HepG2 (cell line): ENCODE results near the gene BTG1. TPM values are rescaled to one million over a fixed set of nuclear protein-coding genes. Genes with fewer than 3 reads are reported as not detected.
A peak's percentile ranks its signal among the peaks of the same experiment; 100 is the strongest.

Source experiments
- ATAC-seq: fragments of 200-7000 bp; cut with Tn5 transposase; 3 replicates; pipeline ENCODE4 v1.9.1; 2020; ENCODE audit warnings: mild to moderate bottlenecking, moderate library complexity
- BruUV-seq: library from RNA; stranded (reverse); fragments of 400-500 nt; replicated peaks from 2 replicates; lab custom pipeline; 2021; lab: Mats Ljungman, UMichigan
- CTCF ChIA-PET: fragments of 300-600 bp; formaldehyde crosslinking; extraction: SDS; loops from one replicate; lab custom pipeline; 2021; ENCODE audit warnings: low total read pairs, inconsistent platforms, low intra/inter-chr PET ratio; lab: Yijun Ruan, JAX
- POLR2A ChIA-PET: fragments of 350-600 bp; sonication (Branson Sonifier 250); formaldehyde crosslinking; loops from one replicate; lab custom pipeline; 2020; ENCODE audit warnings: antibody characterized with exemption, inconsistent platforms; lab: Yijun Ruan, JAX
- DNase-seq: peaks from one replicate; pipeline ENCODE4 v3.0.0-alpha.2; 2015; ENCODE audit warnings: low spot score
- FAIRE-seq: peaks from 3 replicates; lab custom pipeline; 2011; peaks lifted over from hg19 to GRCh38; lab: Jason Lieb, UNC
- H2AFZ ChIP-seq: one replicate; pipeline ENCODE4 v1.6.1; 2011; ENCODE audit warnings: low read length, inconsistent platforms
- H3K27ac ChIP-seq: fragments of 300-600 bp; 3 replicates; pipeline ENCODE4 v1.8.0; 2011; ENCODE audit warnings: mixed run types, mild to moderate bottlenecking, mixed read lengths, low read length, inconsistent platforms; ENCODE audit not compliant: insufficient read depth; ENCODE audit errors: extremely low read length
- H3K27me3 ChIP-seq, 2 experiments: fragments of 200-600 bp in 1 of 2; 2 replicates in 1 of 2; 3 replicates in 1 of 2; pipeline versions ENCODE4 v1.6.0 to v1.8.0; 2011; ENCODE audit warnings: low read length in 2 of 2, mild to moderate bottlenecking in 2 of 2, moderate library complexity in 2 of 2, inconsistent platforms in 1 of 2; ENCODE audit not compliant: insufficient read depth in 2 of 2, control insufficient read depth in 1 of 2
- H3K36me3 ChIP-seq, 2 experiments: fragments of 200-600 bp in 1 of 2; replicated peaks in 1 of 2; 2 replicates in 1 of 2; 3 replicates in 1 of 2; pipeline versions ENCODE4 v1.5.1 to v1.8.0; 2011; ENCODE audit warnings: low read length in 2 of 2, inconsistent platforms in 1 of 2; ENCODE audit not compliant: insufficient read depth in 2 of 2, control insufficient read depth in 1 of 2
- H3K4me1 ChIP-seq: 2 replicates; pipeline ENCODE4 v1.5.1; 2012; ENCODE audit warnings: low read length, inconsistent platforms; ENCODE audit not compliant: insufficient read depth
- H3K4me2 ChIP-seq: 2 replicates; pipeline ENCODE4 v1.6.0; 2011; ENCODE audit warnings: low read depth, low read length, inconsistent platforms
- H3K4me3 ChIP-seq, 3 experiments: fragments of 200-600 bp in 1 of 3; sonication (generic), shearing (Covaris generic) in 1 of 3; replicated peaks in 1 of 3; 2 replicates each; pipeline ENCODE4 v1.5.1; 2011 to 2016; ENCODE audit warnings: low read length in 3 of 3, inconsistent platforms in 2 of 3, low read depth in 2 of 3, mild to moderate bottlenecking in 2 of 3, control low read depth in 1 of 3, mixed read lengths in 1 of 3; ENCODE audit not compliant: insufficient read depth in 1 of 3
- H3K79me2 ChIP-seq: one replicate; pipeline ENCODE4 v1.6.1; 2011; ENCODE audit warnings: low read length, inconsistent platforms; ENCODE audit not compliant: insufficient read depth
- H3K9ac ChIP-seq: 2 replicates; pipeline ENCODE4 v1.6.0; 2011; ENCODE audit warnings: mild to moderate bottlenecking, low read depth, low read length, inconsistent platforms; ENCODE audit not compliant: insufficient read depth
- H3K9me3 ChIP-seq: 2 replicates; pipeline ENCODE4 v1.5.1; 2012; ENCODE audit warnings: mild to moderate bottlenecking, low read length
- H4K20me1 ChIP-seq: 2 replicates; pipeline ENCODE4 v1.6.0; 2011; ENCODE audit warnings: inconsistent platforms, mild to moderate bottlenecking, low read length, moderate library complexity; ENCODE audit not compliant: insufficient read depth
- NFATC3 ChIP-seq: sonication (generic); formaldehyde crosslinking; IDR thresholded peaks from 2 replicates; pipeline ENCODE4 v1.5.1; 2020; ENCODE audit warnings: mild to moderate bottlenecking, missing genetic modification reagents
- POLR2AphosphoS2 ChIP-seq: IDR thresholded peaks from 2 replicates; pipeline ENCODE4 v1.6.1; 2011; ENCODE audit warnings: low read depth, low read length, improper control_type of control experiment
- RFX5 ChIP-seq: IDR thresholded peaks from 2 replicates; pipeline ENCODE4 v1.6.1; 2011; ENCODE audit warnings: low read depth, low read length, improper control_type of control experiment
- SIN3A ChIP-seq: IDR thresholded peaks from 2 replicates; pipeline ENCODE4 v1.6.1; 2011; ENCODE audit warnings: low read depth, mild to moderate bottlenecking, control low read depth, low read length, borderline replicate concordance
- SMARCE1 ChIP-seq: fragments of 450-650 bp; IDR thresholded peaks from 2 replicates; pipeline ENCODE4 v1.6.1; 2017; ENCODE audit warnings: borderline replicate concordance
- ZBTB34 ChIP-seq: sonication (generic); formaldehyde crosslinking; IDR thresholded peaks from 2 replicates; pipeline ENCODE4 v1.8.0; 2022; ENCODE audit warnings: mild to moderate bottlenecking, missing genetic modification reagents
- ZC3H13 ChIP-seq: sonication (generic); formaldehyde crosslinking; IDR thresholded peaks from 2 replicates; pipeline ENCODE4 v1.8.1; 2023; ENCODE audit warnings: mild to moderate bottlenecking, missing genetic modification reagents, moderate library complexity
- ZNF878 ChIP-seq: sonication (generic); formaldehyde crosslinking; IDR thresholded peaks from 2 replicates; pipeline ENCODE4 v1.8.1; 2023; ENCODE audit warnings: mild to moderate bottlenecking, missing genetic modification reagents, moderate library complexity
- WGBS: methylation state at CpG from one replicate; pipeline ENCODE4 v1.1.6; 2017; ENCODE audit warnings: low lambda C conversion rate; 5-methylcytosine and 5-hydroxymethylcytosine counted together
- in situ Hi-C: cut with HindIII; loops from 2 replicates; pipeline ENCODE4 v1.10.0; 2017; ENCODE audit warnings: low pct_unique_long_range_greater_than_20kb; ENCODE audit not compliant: extremely low pct_ligation_motif_present
- intact Hi-C: fragments of 100-400 bp; cut with micrococcal nuclease; formaldehyde crosslinking; loops from one replicate; pipeline ENCODE4 v1.10.0; 2022; ENCODE audit not compliant: unreplicated experiment
- polyA plus RNA-seq, 8 experiments: library from polyadenylated mRNA; depleted of rRNA in 3 of 8; stranded (reverse) in 7 of 8; unstranded in 1 of 8; fragments of >200 nt; fragmentation: Illumina TruSeq in 4 of 8; extraction: Trizol in 4 of 8; gene quantifications; 2 replicates each; pipeline versions ENCODE4 v1.2.1 to v1.2.3, GENCODE V29; 2011 to 2016; ENCODE audit warnings: low read depth in 4 of 8, missing spikeins in 1 of 8, mixed read lengths in 1 of 8; ENCODE audit not compliant: insufficient read depth in 1 of 8
- total RNA-seq, 5 experiments: library from RNA; depleted of rRNA; stranded (reverse); fragments of >200 nt; fragmentation: Illumina TruSeq; extraction: Trizol; gene quantifications; 2 replicates each; pipeline ENCODE4 v1.2.3, GENCODE V29; 2016; ENCODE audit warnings: low read depth in 1 of 5
- TF ChIP-seq, protein P1 (sequence below): sonication (generic); formaldehyde crosslinking; IDR thresholded peaks from 2 replicates; pipeline ENCODE4 v1.4.0; 2020; ENCODE audit warnings: mild to moderate bottlenecking, missing genetic modification reagents

BTG1 gene
- total and polyA plus RNA-seq, 2 of the 13 experiments (the other 11 are each of a cell fraction or from before 2014, with no cell fraction given): 7.5 to 16.7 TPM

- TF ChIP-seq ZBTB34 (no peak), ZC3H13 (CRISPR knock-in tag) (no peak), ZNF878 (CRISPR knock-in tag) (no peak), NFATC3 (CRISPR knock-in tag) (no peak), POLR2AphosphoS2 (no peak)
- TF ChIP-seq, protein P1, sequence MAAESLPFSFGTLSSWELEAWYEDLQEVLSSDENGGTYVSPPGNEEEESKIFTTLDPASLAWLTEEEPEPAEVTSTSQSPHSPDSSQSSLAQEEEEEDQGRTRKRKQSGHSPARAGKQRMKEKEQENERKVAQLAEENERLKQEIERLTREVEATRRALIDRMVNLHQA (CRISPR knock-in tag): no peak
Measured at GRCh38 chr12:92138626-92139025, 7.0 kb downstream of the BTG1 start (continued).

GRCh38 chr12:92138144-92138543 lies 7.5 kb downstream of the BTG1 start:
- ATAC-seq (no peak), FAIRE-seq (no peak), DNase-seq (no peak)
- CTCF ChIA-PET: no interaction called here
- Histone ChIP-seq H3K4me3 (no peak overlapping the region; a peak in 1 of 6 replicates), H3K4me2 (peak overlapping the region; percentile 45), H2AFZ (no peak overlapping the region), H3K27ac (no peak overlapping the region), H3K79me2 (peaks cover 44% of the 10 kb centered on the region), H3K4me1 (peaks cover 73% of the 10 kb centered on the region), H3K36me3 (no peaks in the 10 kb centered on the region), H4K20me1 (peaks cover 28% of the 10 kb centered on the region), H3K9ac (no peak overlapping the region), H3K27me3 (no peaks in the 10 kb centered on the region), H3K9me3 (no peaks in the 10 kb centered on the region)
- no peak for TF ChIP-seq SMARCE1
- TF ChIP-seq RFX5: peak; percentile 38; the same call in 1 of the 2 replicates
- no peak for TF ChIP-seq SIN3A
- intact Hi-C loops (loop anchor here (5.0 kb wide), 1 partner anchor 364 kb away; no protein-coding TSS in a partner anchor), in situ Hi-C loops (no loop called here)
- BruUV-seq: no TSS peak
- WGBS: 95% methylated on average over 1 of the region's 1 CpG
- POLR2A ChIA-PET: interaction anchor here (1.1 to 2.3 kb wide), 2 partner anchors 8 to 73 kb away, joined by 7 to 50 read pairs; partner anchors contain the start of gene BTG1
